Measurements from ENCODE around the gene PILRA. TPM values are rescaled to one million over a fixed set of nuclear protein-coding genes. Genes with fewer than 3 reads are reported as not detected.

The PILRA gene
- total RNA-seq, 1 experiment from 2014 or later, result 1.8 TPM

- TF ChIP-seq AFF4 (CRISPR knock-in tag; IDR thresholded peaks at IDR 0.05; ENCODE audit: borderline replicate concordance) (peak; percentile 92; the same call in 1 of the 2 replicates), CDX4 (CRISPR knock-in tag; IDR thresholded peaks at IDR 0.05; ENCODE audit: borderline replicate concordance) (0 out of 2 replicates have a peak, but pooled peaks have one; percentile 42), KAT7 (CRISPR knock-in tag; IDR thresholded peaks at IDR 0.05; ENCODE audit: borderline replicate concordance) (peak; percentile 92; the same call in 1 of the 2 replicates), ZNF396 (CRISPR knock-in tag; IDR thresholded peaks at IDR 0.05; ENCODE audit: borderline replicate concordance) (no peak), ZBTB21 (CRISPR knock-in tag; IDR thresholded peaks at IDR 0.05; ENCODE audit: borderline replicate concordance) (peak; percentile 94; the same call in 1 of the 2 replicates), CREB1 (CRISPR knock-in tag; IDR thresholded peaks at IDR 0.05) (peak; percentile 99), SMAD4 (CRISPR knock-in tag; IDR thresholded peaks at IDR 0.05) (peak; percentile 92), JUN (CRISPR knock-in tag; IDR thresholded peaks at IDR 0.05) (peak; percentile 97), MYBL2 (CRISPR knock-in tag; IDR thresholded peaks at IDR 0.05) (peak; percentile 72), SOX15 (CRISPR knock-in tag; IDR thresholded peaks at IDR 0.05) (peak; percentile 72; the same call in 1 of the 2 replicates), TCF7 (CRISPR knock-in tag; IDR thresholded peaks at IDR 0.05; ENCODE audit: low read depth) (peak; percentile 94), CBFB (CRISPR knock-in tag; IDR thresholded peaks at IDR 0.05; ENCODE audit: low read depth) (no peak), MXD4 (CRISPR knock-in tag; IDR thresholded peaks at IDR 0.05; ENCODE audit: borderline replicate concordance) (no peak), FOXJ3 (CRISPR knock-in tag; IDR thresholded peaks at IDR 0.05; ENCODE audit: borderline replicate concordance) (peak; percentile 74; the same call in 1 of the 2 replicates), ZNF263 (CRISPR knock-in tag; IDR thresholded peaks at IDR 0.05; ENCODE audit: low read depth) (peak; percentile 72), ZNF219 (CRISPR knock-in tag; IDR thresholded peaks at IDR 0.05; ENCODE audit: borderline replicate concordance) (peak; percentile 96), TP53 (CRISPR knock-in tag; IDR thresholded peaks at IDR 0.05) (peak; percentile 95), FOXP1 (CRISPR knock-in tag; IDR thresholded peaks at IDR 0.05; ENCODE audit: borderline replicate concordance) (peak; percentile 99), NFATC4 (CRISPR knock-in tag; IDR thresholded peaks at IDR 0.05) (peak; percentile 55)
- TF ChIP-seq, protein P1, sequence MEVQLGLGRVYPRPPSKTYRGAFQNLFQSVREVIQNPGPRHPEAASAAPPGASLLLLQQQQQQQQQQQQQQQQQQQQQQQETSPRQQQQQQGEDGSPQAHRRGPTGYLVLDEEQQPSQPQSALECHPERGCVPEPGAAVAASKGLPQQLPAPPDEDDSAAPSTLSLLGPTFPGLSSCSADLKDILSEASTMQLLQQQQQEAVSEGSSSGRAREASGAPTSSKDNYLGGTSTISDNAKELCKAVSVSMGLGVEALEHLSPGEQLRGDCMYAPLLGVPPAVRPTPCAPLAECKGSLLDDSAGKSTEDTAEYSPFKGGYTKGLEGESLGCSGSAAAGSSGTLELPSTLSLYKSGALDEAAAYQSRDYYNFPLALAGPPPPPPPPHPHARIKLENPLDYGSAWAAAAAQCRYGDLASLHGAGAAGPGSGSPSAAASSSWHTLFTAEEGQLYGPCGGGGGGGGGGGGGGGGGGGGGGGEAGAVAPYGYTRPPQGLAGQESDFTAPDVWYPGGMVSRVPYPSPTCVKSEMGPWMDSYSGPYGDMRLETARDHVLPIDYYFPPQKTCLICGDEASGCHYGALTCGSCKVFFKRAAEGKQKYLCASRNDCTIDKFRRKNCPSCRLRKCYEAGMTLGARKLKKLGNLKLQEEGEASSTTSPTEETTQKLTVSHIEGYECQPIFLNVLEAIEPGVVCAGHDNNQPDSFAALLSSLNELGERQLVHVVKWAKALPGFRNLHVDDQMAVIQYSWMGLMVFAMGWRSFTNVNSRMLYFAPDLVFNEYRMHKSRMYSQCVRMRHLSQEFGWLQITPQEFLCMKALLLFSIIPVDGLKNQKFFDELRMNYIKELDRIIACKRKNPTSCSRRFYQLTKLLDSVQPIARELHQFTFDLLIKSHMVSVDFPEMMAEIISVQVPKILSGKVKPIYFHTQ (CRISPR knock-in tag; IDR thresholded peaks at IDR 0.05), result peak; percentile 82; the same call in 1 of the 2 replicates
- TF ChIP-seq, protein P2, sequence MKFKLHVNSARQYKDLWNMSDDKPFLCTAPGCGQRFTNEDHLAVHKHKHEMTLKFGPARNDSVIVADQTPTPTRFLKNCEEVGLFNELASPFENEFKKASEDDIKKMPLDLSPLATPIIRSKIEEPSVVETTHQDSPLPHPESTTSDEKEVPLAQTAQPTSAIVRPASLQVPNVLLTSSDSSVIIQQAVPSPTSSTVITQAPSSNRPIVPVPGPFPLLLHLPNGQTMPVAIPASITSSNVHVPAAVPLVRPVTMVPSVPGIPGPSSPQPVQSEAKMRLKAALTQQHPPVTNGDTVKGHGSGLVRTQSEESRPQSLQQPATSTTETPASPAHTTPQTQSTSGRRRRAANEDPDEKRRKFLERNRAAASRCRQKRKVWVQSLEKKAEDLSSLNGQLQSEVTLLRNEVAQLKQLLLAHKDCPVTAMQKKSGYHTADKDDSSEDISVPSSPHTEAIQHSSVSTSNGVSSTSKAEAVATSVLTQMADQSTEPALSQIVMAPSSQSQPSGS (CRISPR knock-in tag; IDR thresholded peaks at IDR 0.05; ENCODE audit: borderline replicate concordance, low read depth), result no peak
- TF ChIP-seq, protein P3, sequence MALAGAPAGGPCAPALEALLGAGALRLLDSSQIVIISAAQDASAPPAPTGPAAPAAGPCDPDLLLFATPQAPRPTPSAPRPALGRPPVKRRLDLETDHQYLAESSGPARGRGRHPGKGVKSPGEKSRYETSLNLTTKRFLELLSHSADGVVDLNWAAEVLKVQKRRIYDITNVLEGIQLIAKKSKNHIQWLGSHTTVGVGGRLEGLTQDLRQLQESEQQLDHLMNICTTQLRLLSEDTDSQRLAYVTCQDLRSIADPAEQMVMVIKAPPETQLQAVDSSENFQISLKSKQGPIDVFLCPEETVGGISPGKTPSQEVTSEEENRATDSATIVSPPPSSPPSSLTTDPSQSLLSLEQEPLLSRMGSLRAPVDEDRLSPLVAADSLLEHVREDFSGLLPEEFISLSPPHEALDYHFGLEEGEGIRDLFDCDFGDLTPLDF (CRISPR knock-in tag; IDR thresholded peaks at IDR 0.05), result peak; percentile 98
- TF ChIP-seq, protein P4, sequence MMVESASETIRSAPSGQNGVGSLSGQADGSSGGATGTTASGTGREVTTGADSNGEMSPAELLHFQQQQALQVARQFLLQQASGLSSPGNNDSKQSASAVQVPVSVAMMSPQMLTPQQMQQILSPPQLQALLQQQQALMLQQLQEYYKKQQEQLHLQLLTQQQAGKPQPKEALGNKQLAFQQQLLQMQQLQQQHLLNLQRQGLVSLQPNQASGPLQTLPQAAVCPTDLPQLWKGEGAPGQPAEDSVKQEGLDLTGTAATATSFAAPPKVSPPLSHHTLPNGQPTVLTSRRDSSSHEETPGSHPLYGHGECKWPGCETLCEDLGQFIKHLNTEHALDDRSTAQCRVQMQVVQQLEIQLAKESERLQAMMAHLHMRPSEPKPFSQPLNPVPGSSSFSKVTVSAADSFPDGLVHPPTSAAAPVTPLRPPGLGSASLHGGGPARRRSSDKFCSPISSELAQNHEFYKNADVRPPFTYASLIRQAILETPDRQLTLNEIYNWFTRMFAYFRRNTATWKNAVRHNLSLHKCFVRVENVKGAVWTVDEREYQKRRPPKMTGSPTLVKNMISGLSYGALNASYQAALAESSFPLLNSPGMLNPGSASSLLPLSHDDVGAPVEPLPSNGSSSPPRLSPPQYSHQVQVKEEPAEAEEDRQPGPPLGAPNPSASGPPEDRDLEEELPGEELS (CRISPR knock-in tag; IDR thresholded peaks at IDR 0.05), result peak; percentile 98
- TF ChIP-seq, protein P5, sequence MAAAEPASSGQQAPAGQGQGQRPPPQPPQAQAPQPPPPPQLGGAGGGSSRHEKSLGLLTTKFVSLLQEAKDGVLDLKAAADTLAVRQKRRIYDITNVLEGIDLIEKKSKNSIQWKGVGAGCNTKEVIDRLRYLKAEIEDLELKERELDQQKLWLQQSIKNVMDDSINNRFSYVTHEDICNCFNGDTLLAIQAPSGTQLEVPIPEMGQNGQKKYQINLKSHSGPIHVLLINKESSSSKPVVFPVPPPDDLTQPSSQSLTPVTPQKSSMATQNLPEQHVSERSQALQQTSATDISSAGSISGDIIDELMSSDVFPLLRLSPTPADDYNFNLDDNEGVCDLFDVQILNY (CRISPR knock-in tag; IDR thresholded peaks at IDR 0.05), result peak; percentile 99
These were observed 55.1 kb downstream of the PILRA start, which contains the start of gene ZCWPW1 (continued) for GRCh38 chr7:100428199-100428966.

All from WTC11 (cell line).